Right atrium auricular region (tissue), 2 donors: ENCODE data around the gene DXO. TPM values are rescaled to one million over a fixed set of nuclear protein-coding genes. Genes with fewer than 3 reads are reported as not detected.
"Not testable (repeated sequence)": the region's sequence is repeated elsewhere in the genome, so short reads cannot be mapped to it uniquely, and the experiment has no call there.

Experiments
- DNase-seq: peaks from one replicate; pipeline ENCODE4 v3.0.0-alpha.2; 2019; ENCODE audit warnings: low spot score
- H3K27ac ChIP-seq, 2 donors: fragments of 200-600 bp; sonication (generic); 1 replicate in 1 of 2; 2 replicates in 1 of 2; pipeline ENCODE4 v1.5.1; 2016 to 2019
- H3K27me3 ChIP-seq, 2 donors: fragments of 200-600 bp; sonication (generic); one replicate each; pipeline versions ENCODE4 v1.5.1 to v1.6.0; 2017 to 2019
- H3K36me3 ChIP-seq: fragments of 200-600 bp; sonication (generic); one replicate; pipeline ENCODE4 v1.5.1; 2016
- H3K4me1 ChIP-seq, 2 donors: fragments of 200-600 bp; sonication (generic); one replicate each; pipeline versions ENCODE4 v1.5.1 to v1.6.0; 2017 to 2019
- H3K4me3 ChIP-seq, 2 donors: fragments of 200-600 bp; sonication (generic); 1 replicate in 1 of 2; 2 replicates in 1 of 2; pipeline ENCODE4 v1.5.1; 2017 to 2019; ENCODE audit warnings: mild to moderate bottlenecking in 1 of 2, moderate library complexity in 1 of 2
- H3K9me3 ChIP-seq, 2 donors: fragments of 200-600 bp; sonication (generic); one replicate each; pipeline ENCODE4 v1.5.1; 2019
- total RNA-seq, 2 donors: library from RNA; depleted of rRNA; stranded (reverse); fragments of >200 nt; gene quantifications; one replicate each; pipeline ENCODE4 v1.1.0, GENCODE V29; 2016
- TF ChIP-seq, protein P1 (sequence below), 2 donors: fragments of 200-600 bp; sonication (generic); IDR thresholded peaks; one replicate each; pipeline ENCODE4 v1.5.1; 2019; ENCODE audit warnings: antibody characterized with exemption in 2 of 2

The DXO gene
- total RNA-seq, 2 donors from 2014 or later = 12.1 to 14.1 TPM

DNA sequence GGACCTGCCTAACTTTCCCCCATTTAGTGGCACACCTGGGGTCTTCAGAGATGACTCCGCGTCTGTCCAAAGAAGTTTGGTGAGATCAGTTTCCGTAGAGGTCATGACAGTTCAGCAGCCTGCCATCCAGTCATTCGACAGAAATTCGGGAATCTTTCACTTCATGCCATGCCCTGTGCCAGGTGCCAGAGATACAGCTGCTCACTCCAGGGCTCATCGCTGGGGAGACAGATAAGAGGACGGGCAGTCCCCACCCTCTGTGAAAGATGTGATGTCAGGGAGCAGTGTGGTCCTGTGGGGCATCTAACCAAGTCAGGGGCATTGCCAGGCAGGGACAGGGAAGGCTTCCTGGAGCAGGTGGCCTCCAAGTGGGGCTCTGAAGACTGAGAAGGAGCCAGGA, 31.4 kb upstream of the DXO start:
- not testable (repeated sequence) for H3K27ac ChIP-seq, H3K9me3 ChIP-seq, H3K4me1 ChIP-seq, DNase-seq, H3K36me3 ChIP-seq, H3K27me3 ChIP-seq, H3K4me3 ChIP-seq

DNA sequence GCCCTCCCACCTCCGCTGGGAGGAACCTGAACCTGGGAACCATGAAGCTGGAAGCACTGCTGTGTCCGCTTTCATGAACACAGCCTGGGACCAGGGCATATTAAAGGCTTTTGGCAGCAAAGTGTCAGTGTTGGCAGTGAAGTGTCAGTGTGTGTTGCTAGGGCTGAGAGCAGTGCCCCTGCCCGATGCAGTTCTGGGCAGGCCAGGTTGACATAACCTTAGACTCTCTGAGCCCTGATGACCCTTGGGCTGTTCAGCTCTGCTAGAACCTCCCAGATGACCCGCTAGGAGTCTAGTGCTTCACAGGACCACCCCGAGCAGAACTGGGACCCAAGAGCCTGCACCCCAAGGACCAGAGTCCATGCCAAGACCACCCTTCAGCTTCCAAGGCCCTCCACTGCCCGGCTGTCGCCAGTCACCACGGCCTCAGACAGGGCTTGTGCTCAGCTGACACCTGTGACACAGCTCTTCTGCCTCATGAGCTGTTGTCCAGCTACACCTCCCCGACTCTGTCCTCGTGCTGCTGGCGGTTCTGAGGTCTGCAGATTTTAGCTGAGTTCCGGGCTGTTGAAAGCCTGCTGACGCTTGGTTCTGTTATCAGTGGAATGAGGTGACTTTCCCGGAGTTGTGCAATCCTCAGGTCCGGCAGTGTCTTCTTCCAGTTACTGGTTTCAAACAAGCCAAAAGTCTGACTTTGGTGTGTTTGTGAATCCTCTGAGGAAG, 30.8 kb upstream of the DXO start:
- H3K27ac ChIP-seq, H3K4me1 ChIP-seq, H3K4me3 ChIP-seq, H3K27me3 ChIP-seq, H3K36me3 ChIP-seq, H3K9me3 ChIP-seq, DNase-seq: not testable (repeated sequence)

DNA sequence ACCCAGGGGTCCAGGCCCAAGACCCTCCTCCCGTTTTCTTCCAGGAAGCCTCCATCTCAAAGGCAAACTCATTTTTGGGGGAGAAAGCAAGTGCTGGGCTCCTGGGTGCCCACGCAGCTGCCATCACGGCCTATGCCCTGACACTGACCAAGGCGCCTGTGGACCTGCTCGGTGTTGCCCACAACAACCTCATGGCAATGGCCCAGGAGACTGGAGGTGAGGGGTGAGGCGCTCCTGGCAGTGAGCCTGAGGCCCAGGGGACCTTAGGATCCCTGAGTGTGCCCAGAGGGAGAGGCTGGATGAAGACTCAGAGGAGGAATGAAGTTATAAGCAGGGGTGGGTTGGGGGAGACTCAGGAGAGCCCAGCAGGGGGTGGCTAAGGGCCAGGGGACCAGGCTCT, 24.4 kb upstream of the DXO start:
- H3K9me3 ChIP-seq, H3K27me3 ChIP-seq, DNase-seq, H3K4me1 ChIP-seq, H3K27ac ChIP-seq, H3K36me3 ChIP-seq, H3K4me3 ChIP-seq: not testable (repeated sequence)

DNA sequence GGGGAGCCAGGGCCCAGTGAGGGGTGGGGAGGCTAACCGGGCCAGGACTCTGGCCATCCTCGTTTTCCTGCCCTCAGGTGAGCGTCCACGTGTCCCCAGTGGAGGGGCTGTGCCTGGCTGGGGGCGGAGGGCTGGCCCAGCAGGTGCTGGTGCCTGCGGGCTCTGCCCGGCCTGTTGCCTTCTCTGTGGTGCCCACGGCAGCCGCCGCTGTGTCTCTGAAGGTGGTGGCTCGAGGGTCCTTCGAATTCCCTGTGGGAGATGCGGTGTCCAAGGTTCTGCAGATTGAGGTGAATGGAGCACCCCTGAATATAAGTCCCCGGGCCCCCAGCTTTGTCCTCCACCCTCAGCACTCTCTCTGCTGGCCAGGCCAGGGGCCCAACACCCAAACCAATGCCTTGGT, 22.5 kb upstream of the DXO start:
- not testable (repeated sequence) for H3K36me3 ChIP-seq, H3K4me3 ChIP-seq, DNase-seq, H3K27ac ChIP-seq, H3K9me3 ChIP-seq, H3K4me1 ChIP-seq, H3K27me3 ChIP-seq

DNA sequence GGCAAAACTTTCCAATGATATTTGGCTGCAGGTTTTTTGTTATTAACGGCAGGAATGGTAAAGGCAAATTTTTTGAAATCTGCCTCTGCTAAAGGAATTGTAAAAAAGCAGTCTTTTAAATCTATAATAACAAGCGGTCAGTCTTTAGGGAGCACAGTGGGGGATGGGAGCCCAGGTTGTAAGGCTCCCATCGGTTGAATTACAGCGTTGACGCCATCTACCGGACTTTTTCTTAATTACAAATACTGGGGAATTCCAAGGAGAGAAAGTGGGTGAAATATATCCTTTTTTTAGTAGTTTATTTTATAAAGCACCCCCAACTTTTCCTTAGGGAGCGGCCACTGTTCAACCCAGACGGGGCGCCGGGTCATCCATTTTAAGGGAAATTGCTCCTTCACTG, 17.4 kb upstream of the DXO start:
- not testable (repeated sequence) for DNase-seq, H3K4me1 ChIP-seq, H3K9me3 ChIP-seq, H3K27me3 ChIP-seq, H3K36me3 ChIP-seq, H3K27ac ChIP-seq, H3K4me3 ChIP-seq

DNA sequence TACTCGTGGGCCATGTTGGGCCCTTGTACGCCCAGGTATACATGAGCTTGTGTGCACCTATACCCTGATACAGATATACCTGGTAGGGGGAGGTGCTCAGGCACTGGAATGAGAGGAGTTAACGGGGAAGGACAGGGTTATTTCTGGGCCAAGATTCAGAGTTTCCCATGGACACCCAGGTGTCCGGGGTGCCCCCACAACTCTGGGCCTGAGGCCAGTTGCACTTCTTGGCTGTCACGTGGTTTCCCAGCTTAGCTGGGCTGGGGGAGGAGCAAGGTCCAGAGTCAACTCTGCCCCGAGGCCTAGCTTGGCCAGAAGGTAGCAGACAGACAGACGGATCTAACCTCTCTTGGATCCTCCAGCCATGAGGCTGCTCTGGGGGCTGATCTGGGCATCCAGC, 9.8 kb upstream of the DXO start, which contains the start of gene C4A:
TSS of gene C4A (plus strand) at position 314 of the 400 bp plus-strand sequence. CDS start at position 365, 51 bp downstream.
- not testable (repeated sequence) for H3K27ac ChIP-seq, H3K27me3 ChIP-seq, H3K4me1 ChIP-seq, H3K9me3 ChIP-seq, DNase-seq, H3K4me3 ChIP-seq
- H3K36me3 ChIP-seq = peaks cover 11% of the 10 kb centered on the region

DNA sequence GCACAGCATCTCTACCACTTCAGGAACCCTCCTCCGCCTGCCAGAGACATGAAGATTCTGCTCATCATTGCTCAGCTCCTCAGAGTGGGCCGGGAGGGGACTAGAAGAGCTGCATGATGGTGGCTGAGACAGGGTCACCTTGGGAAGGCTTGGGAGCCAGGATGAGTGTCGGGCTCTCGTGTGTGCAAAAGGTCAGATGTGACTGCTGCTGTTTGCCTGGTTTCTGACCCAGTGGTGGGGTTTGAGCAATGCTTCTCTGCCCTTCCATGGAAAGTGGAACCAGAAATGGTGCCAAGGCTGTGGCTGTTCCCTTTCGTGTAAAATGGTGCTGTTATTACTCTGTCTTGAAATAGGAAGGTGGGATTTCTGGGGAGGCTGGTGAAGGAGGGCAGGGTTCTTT, 9.1 kb upstream of the DXO start:
- H3K27me3 ChIP-seq, DNase-seq, H3K4me1 ChIP-seq: not testable (repeated sequence)

DNA sequence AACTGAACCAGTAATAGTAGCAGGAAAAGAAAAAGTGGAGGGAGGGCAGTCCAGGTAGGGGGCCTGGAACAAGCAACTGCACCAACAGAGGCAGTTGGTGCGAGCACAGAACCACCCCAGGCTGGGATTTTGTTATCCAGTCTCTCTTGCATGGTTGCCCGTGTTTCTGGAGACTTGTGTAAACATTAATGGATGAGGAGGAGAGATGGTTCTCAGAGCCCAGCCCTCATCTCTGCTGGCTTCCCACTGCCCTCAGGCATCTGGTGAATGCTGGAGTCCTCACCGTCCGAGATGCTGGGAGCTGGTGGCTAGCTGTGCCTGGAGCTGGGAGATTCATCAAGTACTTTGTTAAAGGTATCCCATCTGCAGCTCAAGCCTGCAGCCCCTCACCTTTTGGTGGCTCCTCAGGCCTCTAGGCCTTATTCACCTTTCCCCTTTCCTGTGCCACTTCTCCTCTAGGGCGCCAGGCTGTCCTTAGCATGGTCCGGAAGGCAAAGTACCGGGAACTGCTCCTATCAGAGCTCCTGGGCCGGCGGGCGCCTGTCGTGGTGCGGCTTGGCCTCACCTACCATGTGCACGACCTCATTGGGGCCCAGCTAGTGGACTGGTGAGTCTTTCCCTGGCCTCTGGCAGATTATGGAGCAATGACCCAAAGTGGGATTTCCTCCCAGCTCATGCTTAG, 8.4 kb upstream of the DXO start:
- H3K9me3 ChIP-seq, H3K4me1 ChIP-seq, H3K27ac ChIP-seq, DNase-seq, H3K27me3 ChIP-seq, H3K4me3 ChIP-seq: not testable (repeated sequence)
- H3K36me3 ChIP-seq = peaks cover 11% of the 10 kb centered on the region

More for the DNA sequence above, 9.1 kb upstream of the DXO start:
- not testable (repeated sequence) for H3K4me3 ChIP-seq, H3K27ac ChIP-seq, H3K9me3 ChIP-seq
- peaks cover 11% of the 10 kb centered on the region for H3K36me3 ChIP-seq

DNA sequence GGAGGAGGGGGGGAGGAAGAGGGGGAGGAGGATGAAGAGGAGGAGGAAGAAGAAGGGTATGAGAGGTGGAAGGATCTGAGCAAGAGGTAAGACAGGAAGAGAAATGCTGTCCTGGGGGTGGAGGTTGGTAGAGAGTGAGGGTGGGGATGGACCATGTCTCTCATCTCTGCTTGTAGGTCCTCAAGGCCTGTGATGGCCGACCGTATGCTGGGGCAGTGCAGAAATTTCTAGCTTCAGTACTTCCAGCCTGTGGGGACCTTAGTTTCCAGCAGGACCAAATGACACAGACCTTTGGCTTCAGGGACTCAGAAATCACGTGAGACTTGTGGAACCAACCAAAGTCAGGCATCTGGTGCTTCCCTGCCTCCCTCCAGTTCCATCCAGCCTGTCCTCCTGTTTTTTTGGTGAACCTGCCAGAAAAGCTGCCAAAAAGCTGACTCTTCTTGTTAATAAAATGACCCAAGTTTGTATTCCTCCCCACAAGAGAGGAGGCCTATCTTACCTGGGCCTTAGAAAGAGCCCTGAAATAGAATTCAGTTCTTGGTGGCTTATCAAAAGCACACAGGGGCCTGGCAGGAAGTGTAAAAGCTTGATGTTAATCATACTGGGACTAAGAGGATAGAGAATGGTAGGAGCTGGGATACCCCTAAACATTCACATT, 7.4 kb upstream of the DXO start:
- TF ChIP-seq, protein P1, sequence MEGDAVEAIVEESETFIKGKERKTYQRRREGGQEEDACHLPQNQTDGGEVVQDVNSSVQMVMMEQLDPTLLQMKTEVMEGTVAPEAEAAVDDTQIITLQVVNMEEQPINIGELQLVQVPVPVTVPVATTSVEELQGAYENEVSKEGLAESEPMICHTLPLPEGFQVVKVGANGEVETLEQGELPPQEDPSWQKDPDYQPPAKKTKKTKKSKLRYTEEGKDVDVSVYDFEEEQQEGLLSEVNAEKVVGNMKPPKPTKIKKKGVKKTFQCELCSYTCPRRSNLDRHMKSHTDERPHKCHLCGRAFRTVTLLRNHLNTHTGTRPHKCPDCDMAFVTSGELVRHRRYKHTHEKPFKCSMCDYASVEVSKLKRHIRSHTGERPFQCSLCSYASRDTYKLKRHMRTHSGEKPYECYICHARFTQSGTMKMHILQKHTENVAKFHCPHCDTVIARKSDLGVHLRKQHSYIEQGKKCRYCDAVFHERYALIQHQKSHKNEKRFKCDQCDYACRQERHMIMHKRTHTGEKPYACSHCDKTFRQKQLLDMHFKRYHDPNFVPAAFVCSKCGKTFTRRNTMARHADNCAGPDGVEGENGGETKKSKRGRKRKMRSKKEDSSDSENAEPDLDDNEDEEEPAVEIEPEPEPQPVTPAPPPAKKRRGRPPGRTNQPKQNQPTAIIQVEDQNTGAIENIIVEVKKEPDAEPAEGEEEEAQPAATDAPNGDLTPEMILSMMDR (IDR thresholded peaks at IDR 0.05) = no peak
- Histone ChIP-seq H3K4me1 (no peaks in the 10 kb centered on the region), H3K27ac (no peak overlapping the region), H3K4me3 (no peak overlapping the region), H3K36me3 (peaks cover 11% of the 10 kb centered on the region), H3K9me3 (no peaks in the 10 kb centered on the region), H3K27me3 (no peaks in the 10 kb centered on the region)
- DNase-seq = no peak

DNA sequence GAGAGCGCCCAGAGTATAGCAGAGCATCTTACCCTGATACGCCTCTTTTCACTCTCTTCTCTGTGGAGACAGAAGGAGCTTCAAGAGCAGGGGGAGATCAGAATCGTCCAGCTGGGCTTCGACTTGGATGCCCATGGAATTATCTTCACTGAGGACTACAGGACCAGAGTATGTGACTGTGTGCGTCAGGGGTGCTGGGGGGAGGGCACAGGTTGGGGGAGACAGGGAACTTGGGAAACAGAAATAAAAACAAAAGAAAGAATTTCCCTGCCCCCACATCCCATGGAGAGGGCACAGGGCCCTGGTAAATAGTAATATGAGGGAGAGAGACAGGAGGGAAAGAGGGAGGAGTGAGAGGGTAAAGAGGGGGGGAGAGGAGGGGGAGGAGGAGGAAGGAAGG, 6.9 kb upstream of the DXO start:
- DNase-seq = no peak
- Histone ChIP-seq H3K9me3 (no peaks in the 10 kb centered on the region), H3K4me1 (peaks cover 0 to under 1% of the 10 kb centered on the region in 2 donors), H3K36me3 (peaks cover 11% of the 10 kb centered on the region), H3K27me3 (no peaks in the 10 kb centered on the region), H3K27ac (no peak overlapping the region), H3K4me3 (no peak overlapping the region)
- TF ChIP-seq, protein P1 (IDR thresholded peaks at IDR 0.05) = no peak
